NCI-H2107 (cell line): ENCODE data around the gene APLF.

Experiments used
- DNase-seq: peaks from one replicate; lab custom pipeline; 2025; lab: John Stamatoyannopoulos, UW

Gene APLF

GRCh38 chr2:68467077-68467960 is at the start of gene APLF, which contains the start of gene FBXO48:
Gene APLF (plus strand): TSS chr2:68467585. CDS start chr2:68467732, 147 bp downstream.
Gene FBXO48 (minus strand): TSS chr2:68467294. CDS start chr2:68465145, 2,149 bp downstream.
- peak; percentile 84 for DNase-seq

GRCh38 chr2:68417926-68418325 is 49.5 kb upstream of the APLF start:
- no peak for DNase-seq

GRCh38 chr2:68418419-68418818 is 49.0 kb upstream of the APLF start:
- no peak for DNase-seq

GRCh38 chr2:68418855-68419254 is 48.5 kb upstream of the APLF start:
- DNase-seq, result no peak

GRCh38 chr2:68420254-68420910 is 47.0 kb upstream of the APLF start:
- DNase-seq, result no peak

- no peak for DNase-seq
These were observed 43.3 kb upstream of the APLF start for GRCh38 chr2:68423966-68424650.

- DNase-seq, result no peak
These were observed 41.9 kb upstream of the APLF start for GRCh38 chr2:68425503-68425902.

GRCh38 chr2:68426446-68426845 is 40.9 kb upstream of the APLF start:
- DNase-seq, result no peak

- DNase-seq, result no peak
These were observed 40.4 kb upstream of the APLF start for GRCh38 chr2:68426848-68427579.

GRCh38 chr2:68428126-68428525 is 39.3 kb upstream of the APLF start:
- DNase-seq, result no peak

GRCh38 chr2:68428746-68429145 is 38.6 kb upstream of the APLF start:
- no peak for DNase-seq

GRCh38 chr2:68429311-68429826 is 38.0 kb upstream of the APLF start:
- DNase-seq, result no peak

- no peak for DNase-seq
These were observed 35.9 kb upstream of the APLF start for GRCh38 chr2:68431316-68431972.

- no peak for DNase-seq
These were observed 34.4 kb upstream of the APLF start for GRCh38 chr2:68432696-68433658.

- DNase-seq, result no peak
These were observed 32.4 kb upstream of the APLF start for GRCh38 chr2:68434981-68435380.

- no peak for DNase-seq
These were observed 31.8 kb upstream of the APLF start for GRCh38 chr2:68435615-68436014.

- DNase-seq, result no peak
These were observed 31.1 kb upstream of the APLF start for GRCh38 chr2:68436270-68436669.

GRCh38 chr2:68438455-68439303 is 28.7 kb upstream of the APLF start:
- DNase-seq, result no peak
